Fibroblast of skin of back (primary cell): ENCODE results near the gene C11orf54.
"Not testable (repeated sequence)": the region's sequence is repeated elsewhere in the genome, so short reads cannot be mapped to it uniquely, and the experiment has no call there.

ENCODE experiments used
- DNase-seq: peaks from one replicate; pipeline ENCODE4 v3.0.0-alpha.2; 2013

The C11orf54 gene

DNA sequence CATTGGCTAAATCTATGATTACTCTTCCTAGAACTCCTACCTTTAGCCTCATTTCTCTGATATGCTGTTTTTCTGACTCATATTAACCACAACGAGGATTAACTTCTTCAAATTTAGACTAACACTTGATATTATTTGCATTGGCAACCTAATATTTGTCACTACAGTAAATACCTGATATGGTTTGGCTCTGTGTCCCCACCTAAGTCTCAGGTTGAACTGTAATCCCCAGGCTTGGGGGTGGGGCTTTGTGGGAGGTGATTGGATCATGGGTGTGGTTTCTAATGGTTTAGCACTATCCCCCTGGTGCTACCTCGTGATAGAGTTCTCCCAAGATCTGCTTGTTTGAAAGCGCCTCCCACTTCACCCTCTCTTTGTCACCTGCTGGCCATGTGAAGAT, 25.5 kb downstream of the C11orf54 start:
- no peak for DNase-seq

DNA sequence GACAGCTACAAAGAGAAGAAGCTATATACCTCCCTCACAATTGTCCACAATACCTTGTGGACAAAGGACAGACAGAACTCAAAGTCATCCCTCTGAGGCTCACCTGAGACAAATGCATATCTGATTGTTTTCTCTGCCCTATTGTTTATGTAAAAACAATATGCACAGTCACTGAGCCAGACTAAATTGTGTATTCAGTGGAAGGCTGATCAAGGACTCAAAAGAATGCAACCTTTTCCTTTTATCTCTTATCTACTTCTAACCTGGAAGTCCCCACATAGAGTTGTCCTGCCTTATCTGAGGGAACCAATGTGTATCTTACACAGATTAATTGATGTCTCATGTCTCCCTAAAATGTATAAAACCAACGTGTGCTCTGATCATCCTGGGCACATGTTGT, 28.7 kb downstream of the C11orf54 start:
- DNase-seq, result no peak

GRCh38 chr11:93772123-93772522, 30.7 kb downstream of the C11orf54 start:
- DNase-seq, result no peak

DNA sequence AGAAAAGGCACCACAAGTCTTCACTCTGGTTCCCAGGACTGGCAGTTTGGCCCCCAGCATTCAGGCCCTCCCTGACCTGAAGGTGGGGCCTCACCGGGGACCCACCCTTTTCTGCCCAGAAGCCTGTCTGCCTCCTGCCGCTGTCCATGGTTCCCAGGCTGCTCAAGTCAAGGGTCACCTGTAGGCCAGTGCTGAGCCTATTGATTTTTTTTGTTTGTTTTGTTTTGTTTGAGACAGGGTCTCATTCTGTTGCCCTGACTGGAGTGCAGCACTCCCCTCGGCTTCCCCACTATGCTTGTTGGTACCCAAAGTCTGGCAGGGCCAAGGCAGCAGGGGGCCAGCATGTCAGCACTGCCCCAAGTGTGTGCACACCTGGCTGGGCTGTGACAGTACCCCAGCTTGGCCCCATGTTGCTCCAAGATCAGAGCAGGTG, 31.6 kb downstream of the C11orf54 start:
- no peak for DNase-seq

GRCh38 chr11:93773601-93774200, 32.2 kb downstream of the C11orf54 start:
- DNase-seq, result no peak

DNA sequence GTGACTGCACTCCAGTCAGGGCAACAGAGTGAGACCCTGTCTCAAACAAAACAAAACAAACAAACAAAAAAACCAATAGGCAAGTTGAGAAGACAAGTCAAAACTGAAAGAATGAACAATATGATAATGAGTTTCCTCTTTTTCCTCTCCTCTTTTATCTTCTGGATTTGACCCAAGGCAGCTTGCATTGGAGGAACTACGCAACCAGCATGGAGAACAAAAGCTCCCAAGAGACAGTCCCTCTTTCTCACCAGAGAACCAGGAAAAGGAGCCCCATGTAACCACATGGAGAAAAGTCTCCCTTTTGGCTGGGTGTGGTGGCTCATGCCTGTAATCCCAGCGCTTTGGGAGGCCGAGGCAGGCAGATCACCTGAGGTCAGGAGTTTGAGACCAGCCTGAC, 33.1 kb downstream of the C11orf54 start:
- not testable (repeated sequence) for DNase-seq

GRCh38 chr11:93775289-93775688, 33.8 kb downstream of the C11orf54 start:
- DNase-seq, result no peak

DNA sequence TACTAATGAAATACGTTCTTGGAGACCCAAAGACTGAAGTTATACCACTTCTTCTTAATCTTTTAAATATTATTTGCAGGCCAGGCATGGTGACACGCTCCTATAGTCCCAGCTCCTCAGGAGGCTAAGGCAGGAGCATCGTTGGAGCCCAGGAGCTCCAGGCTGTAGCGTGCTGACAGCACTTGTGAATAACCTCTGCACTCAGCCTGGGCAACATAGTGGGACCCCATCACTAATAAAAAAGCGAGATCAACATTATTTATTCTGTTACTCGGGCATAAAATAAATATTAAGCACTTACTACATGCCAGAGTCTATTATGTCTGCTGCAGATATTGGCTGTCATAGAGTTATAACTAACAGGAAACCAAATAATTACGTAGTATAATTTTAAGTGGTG, 41.9 kb downstream of the C11orf54 start:
- no peak for DNase-seq

DNA sequence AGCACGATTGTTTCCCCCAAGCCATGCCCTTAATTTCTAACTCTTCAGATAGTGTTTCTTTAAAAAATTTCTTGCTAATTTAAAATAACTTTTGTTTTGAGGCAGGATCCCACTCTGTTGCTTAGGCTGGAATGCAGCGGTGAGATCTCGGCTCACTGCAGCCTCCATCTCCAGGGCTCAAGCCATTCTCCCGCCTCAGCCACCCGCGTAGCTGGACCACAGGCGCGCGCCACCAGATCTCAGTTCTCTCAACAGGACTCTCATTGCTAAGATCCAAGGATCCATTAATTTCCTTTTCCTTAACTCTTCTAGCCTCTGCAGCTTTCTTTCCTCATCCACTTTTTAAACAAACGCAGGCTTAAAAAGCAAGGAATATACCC, 42.3 kb downstream of the C11orf54 start:
- no peak for DNase-seq

GRCh38 chr11:93784145-93784934, 42.9 kb downstream of the C11orf54 start, which contains the start of gene MED17:
MED17 (plus strand) TSS chr11:93784282; CDS start chr11:93784514, 232 bp downstream.
- DNase-seq, result peak; percentile 96

DNA sequence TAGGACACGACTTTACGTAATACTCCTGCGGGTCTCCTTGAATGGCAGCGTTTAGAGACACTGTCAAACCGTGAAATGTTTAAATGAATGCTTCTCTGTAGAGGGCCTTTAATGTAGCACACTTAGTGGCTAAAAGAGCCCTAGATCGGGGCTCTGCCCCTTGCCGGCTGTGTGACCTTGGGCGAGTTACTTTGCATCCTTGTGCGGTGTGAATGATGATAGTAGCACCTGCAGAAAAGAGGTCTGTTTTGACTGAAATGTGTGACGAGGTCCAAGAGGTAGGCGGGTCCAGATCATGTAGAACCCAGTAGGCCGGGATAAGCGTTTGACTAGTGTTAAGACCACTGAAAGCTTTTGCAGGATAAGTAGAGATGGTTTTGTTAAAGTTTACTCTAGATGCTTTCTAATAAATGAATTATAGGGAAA, 43.5 kb downstream of the C11orf54 start:
- no peak for DNase-seq

GRCh38 chr11:93791493-93791892, 50.0 kb downstream of the C11orf54 start:
- DNase-seq, result no peak

DNA sequence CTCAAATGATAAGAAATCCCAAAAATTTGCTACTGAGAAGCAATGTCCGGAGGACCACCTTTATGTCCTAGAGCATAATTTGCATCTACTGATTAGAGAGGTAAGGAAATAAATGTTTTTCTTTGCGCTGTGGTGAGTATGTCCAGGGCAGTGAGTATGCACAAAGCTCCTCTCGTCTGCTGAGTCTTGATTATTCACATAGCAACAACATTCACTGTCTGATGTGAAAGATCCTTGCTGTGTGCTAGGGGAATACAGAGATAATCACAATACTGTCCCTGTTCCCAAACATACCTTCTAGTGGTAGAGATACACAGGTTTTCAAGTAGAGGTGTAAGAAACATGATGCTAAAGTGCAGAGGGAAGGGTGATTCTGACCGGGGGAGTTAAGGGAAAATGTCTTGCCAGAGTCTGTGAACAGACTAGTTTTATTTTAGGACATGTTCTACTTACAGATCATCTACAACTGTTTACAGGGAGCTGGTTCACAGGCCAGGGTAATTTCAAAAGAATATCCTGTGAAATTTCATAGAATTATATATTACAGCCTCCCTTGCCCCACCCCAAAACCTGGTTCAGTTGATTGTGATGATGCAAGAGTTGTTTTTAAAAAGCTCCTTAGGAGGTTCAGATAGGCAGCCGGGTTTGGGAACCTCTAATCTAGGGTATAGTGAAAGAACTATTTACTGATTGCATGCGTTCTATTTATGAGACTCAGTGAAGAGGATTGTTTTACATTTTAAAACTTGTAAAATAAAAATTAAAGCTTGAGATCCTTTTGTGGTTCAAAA, 55.2 kb downstream of the C11orf54 start:
- no peak for DNase-seq

DNA sequence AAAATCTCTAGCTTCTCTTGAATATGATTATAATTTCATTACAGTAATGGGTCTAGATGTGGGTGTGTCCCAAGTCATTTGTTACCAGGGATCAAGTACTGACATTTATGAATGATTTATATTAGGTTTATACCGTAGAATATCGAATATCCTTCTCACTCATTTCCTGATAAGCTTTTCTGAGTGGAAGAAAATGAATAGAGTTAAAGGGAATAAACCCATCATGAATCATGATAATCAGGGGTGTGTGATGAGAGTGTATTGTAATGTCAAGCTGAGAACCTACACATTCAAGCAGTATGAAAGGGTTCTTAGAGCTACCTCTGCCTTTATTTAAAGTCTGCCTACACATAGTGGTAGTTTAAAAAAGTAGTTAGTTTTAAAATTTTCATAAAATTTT, 59.9 kb downstream of the C11orf54 start:
- DNase-seq, result no peak

GRCh38 chr11:93804879-93805278, 63.4 kb downstream of the C11orf54 start:
- no peak for DNase-seq

- no peak for DNase-seq
Observed at GRCh38 chr11:93807980-93808379, 66.5 kb downstream of the C11orf54 start.

DNA sequence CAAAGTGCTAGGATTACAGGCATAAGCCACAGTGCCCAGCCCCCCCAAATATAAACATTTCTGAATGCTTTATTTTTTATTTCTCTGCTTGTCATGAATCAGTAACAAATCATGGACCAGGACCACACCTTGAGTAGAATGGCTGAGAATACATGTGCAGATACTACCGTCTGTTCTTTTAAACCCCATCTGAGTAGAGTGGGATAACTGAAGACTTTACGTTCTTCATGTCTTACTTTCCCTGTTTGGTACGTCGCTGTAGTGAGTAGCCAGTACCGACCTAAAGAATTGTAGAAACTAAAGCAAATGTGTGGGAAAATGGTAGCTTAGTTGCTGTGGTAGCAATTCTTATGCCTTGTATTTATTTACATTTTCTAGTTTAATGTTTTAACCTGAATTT, 72.5 kb downstream of the C11orf54 start:
- no peak for DNase-seq
